GM12875 (cell line): ENCODE measurements around the gene TGFA.

ENCODE experiments used
- H3K4me3 ChIP-seq: one replicate; pipeline ENCODE4 v1.5.1; 2011; ENCODE audit warnings: low read depth, low read length, control low read depth
- TF ChIP-seq, protein P1 (sequence below): IDR thresholded peaks from 2 replicates; pipeline ENCODE4 v1.5.1; 2011; ENCODE audit warnings: low read depth, mild to moderate bottlenecking, control low read depth, inconsistent platforms, low read length, moderate library complexity, borderline replicate concordance; ENCODE audit not compliant: insufficient read depth

Gene TGFA

DNA sequence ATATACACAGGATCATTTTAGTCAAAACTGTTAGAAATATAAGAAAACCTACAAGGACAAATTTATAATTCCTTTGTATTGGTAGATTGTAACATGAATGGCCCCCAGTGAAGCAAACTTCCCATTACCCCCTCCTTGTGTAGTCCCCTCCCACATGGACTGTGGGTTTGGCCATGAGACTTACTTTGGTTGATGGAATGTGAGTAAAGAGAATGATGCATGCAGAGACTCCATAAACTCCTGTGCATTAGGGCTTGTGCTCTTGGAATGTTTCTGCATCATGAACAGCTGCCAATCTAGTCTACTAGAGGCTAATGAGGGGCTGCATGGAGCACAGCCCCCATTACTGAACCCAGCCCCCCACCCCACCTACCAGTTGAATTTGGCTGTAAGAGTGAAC, 8.3 kb upstream of the TGFA start:
- H3K4me3 ChIP-seq: no peak overlapping the region
- TF ChIP-seq, protein P1, sequence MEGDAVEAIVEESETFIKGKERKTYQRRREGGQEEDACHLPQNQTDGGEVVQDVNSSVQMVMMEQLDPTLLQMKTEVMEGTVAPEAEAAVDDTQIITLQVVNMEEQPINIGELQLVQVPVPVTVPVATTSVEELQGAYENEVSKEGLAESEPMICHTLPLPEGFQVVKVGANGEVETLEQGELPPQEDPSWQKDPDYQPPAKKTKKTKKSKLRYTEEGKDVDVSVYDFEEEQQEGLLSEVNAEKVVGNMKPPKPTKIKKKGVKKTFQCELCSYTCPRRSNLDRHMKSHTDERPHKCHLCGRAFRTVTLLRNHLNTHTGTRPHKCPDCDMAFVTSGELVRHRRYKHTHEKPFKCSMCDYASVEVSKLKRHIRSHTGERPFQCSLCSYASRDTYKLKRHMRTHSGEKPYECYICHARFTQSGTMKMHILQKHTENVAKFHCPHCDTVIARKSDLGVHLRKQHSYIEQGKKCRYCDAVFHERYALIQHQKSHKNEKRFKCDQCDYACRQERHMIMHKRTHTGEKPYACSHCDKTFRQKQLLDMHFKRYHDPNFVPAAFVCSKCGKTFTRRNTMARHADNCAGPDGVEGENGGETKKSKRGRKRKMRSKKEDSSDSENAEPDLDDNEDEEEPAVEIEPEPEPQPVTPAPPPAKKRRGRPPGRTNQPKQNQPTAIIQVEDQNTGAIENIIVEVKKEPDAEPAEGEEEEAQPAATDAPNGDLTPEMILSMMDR: no peak

DNA sequence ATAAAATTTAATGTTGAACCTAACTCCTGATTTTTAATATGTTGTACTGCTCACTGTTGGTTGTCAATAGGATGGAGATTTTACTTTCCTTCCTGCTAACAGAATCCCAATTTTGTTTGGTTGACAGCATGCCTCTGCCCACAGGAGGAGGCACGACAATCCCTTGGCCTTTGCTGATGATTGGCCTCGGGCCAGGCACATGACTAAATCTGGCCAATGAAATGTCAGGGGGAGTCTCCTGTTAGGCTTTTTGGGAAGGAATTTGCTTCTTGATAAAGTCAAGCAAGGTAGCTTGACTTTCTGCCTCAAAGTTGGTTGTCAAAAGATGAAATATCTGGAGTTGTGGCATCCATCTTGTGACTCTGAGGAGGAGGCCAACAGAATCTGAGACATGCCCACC, 6.8 kb upstream of the TGFA start:
- TF ChIP-seq, protein P1: no peak

DNA sequence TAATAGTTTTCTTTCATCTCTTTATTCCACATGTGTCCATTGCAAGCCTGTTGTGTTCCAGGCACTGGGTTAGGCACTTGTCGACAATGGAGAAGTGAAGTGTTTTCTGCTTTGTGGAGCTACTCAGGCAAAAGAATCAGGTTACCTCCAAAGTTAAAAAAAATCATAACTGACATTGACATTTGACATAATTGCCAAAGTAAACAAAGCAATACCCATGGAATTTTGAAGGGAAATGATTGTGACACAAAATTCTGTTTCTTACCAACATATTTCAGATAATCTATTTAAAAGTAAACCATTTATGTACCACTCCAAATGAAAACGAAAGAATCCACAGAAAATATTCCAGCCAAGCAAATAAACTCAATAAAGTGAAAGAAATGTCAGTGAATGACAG, 6.4 kb upstream of the TGFA start:
- TF ChIP-seq, protein P1: no peak
- H3K4me3 ChIP-seq: no peak overlapping the region

More for the DNA sequence above, 6.8 kb upstream of the TGFA start:
- H3K4me3 ChIP-seq: no peak overlapping the region

DNA sequence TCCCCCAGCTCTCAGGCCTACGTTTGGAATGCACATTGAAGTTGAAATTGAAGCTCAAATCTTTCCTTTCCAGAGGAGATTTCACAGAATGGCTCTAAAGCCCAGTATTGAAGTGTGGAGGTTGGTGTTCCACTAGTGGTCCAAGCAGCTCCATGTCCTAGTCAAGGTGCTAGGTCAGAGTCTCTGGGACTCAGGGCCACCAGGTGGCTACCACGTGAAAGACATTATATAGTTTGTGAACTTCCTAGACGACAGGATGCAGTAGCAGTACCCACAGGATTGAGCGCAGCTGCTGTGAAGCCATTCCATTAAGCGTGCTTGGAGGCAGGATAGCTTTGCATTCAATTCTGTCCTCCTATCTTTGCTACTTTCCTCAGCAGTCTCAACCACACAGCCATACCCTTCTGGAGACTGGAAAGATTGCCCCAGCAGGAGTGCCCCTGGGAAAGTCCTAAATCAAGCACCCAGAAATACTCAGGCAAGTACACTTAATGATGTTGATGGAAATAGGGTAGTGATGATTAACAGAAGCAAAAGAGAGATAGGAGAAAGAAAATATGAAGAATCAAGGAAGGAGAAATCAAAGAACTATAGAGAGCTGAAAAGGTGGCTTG, 4.7 kb upstream of the TGFA start:
- H3K4me3 ChIP-seq: no peak overlapping the region
- TF ChIP-seq, protein P1: no peak

DNA sequence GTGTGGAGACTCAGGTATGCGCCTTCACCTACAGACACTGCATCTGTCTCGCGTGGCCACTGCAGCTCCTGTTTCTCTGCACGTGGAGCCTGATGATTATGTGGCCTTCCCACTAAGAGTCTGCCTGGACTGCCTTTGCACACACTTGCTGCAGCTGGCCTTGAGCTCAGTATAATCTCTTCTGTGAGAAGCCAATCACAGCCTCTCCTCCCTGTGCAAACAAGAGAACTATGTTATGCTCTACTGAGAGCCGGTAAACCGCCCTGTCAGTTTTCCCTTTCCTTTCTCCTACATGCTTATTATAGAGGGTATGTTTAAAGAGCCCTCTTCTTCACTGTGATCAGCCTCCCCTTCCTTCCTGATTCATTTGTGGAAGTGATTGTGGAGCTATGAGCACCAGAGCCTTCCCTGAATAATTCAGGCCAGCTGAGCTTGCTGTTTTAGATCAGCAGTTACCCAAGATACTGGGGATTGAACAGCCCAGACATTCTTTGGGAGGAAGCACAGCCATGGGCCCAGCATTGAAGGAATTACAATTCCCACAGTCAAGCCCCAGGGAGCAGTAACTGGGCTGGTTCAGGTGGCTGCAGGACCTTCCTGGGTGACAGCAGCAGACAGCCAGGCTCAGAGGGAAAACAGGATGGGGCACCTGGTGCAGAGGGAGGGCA, 3.7 kb upstream of the TGFA start:
- TF ChIP-seq, protein P1: no peak
- H3K4me3 ChIP-seq: no peak overlapping the region

DNA sequence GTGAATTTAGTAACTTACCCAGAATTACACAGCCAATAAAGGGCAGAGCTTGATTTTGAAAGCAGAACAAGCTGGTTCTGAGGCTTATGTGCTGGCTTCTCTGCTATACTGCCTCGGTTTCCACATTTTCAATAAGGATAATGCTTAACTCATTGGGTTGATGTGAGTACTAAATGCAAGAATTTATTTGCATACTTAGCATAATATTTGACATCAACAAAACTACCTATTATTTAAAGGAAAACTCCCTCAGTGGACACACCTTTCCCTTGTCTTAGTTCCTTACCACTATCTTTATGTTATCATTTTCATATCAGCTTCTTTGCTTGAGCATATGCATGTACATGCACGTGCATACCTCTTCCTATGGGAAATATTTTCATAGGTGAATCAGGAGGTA, 3.0 kb upstream of the TGFA start:
- TF ChIP-seq, protein P1: no peak
- no peak overlapping the region for H3K4me3 ChIP-seq

DNA sequence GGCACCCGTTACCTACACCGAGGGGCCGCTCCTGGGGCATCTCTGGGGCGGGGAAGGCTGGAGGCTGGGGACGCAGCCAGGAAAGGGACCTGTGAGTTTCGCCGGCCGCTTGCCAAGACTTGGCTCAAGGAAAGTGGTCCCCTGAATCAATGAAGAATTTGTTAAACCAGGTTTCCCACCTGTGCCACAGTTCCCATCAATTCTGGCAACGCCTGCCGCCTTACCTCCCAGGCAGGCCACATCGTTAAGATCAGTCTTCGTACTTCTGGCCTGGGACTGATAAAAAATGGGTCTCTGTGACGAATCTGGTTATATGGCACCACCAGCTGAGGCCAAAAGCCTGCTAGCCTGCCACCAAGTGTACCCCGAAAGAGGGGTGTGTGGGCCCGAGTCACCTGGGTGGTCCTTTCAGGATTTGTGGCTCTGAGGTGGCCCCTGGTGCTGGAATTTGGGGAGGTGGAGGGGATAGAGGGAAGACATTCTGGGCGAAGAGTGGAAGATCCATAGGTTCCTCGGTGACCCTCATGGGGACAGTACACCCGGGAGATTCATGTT, 789 bp upstream of the TGFA start:
- TF ChIP-seq, protein P1: no peak
- H3K4me3 ChIP-seq: no peak overlapping the region
